GM12891 (cell line): ENCODE results near the gene ZGLP1.

Experiments used
- DNase-seq: peaks from one replicate; pipeline ENCODE4 v3.0.0; 2011; ENCODE audit warnings: low spot score; ENCODE audit not compliant: insufficient read length
- FAIRE-seq: peaks from 2 replicates; lab custom pipeline; 2011; peaks lifted over from hg19 to GRCh38; lab: Jason Lieb, UNC
- PAX5 ChIP-seq: IDR thresholded peaks from 2 replicates; pipeline ENCODE4 v1.6.1; 2011; ENCODE audit warnings: low read length, moderate library complexity, mild to moderate bottlenecking; ENCODE audit not compliant: insufficient read depth, severe bottlenecking
- POLR2A ChIP-seq: IDR thresholded peaks from 2 replicates; pipeline ENCODE4 v1.6.1; 2011; ENCODE audit warnings: low read depth, low read length, control low read depth
- POLR2AphosphoS5 ChIP-seq: IDR thresholded peaks from 2 replicates; pipeline ENCODE4 v1.6.1; 2011; ENCODE audit warnings: low read depth, low read length, control low read depth
- POU2F2 ChIP-seq: IDR thresholded peaks from 2 replicates; pipeline ENCODE4 v1.6.1; 2011; ENCODE audit warnings: low read depth, mild to moderate bottlenecking, control low read depth, low read length, moderate library complexity
- SPI1 ChIP-seq: IDR thresholded peaks from 2 replicates; pipeline ENCODE4 v1.6.1; 2011; ENCODE audit warnings: low read depth, low read length, control low read depth
- TAF1 ChIP-seq: IDR thresholded peaks from 2 replicates; pipeline ENCODE4 v1.6.1; 2011; ENCODE audit warnings: low read depth, low read length, control low read depth

The ZGLP1 gene

GRCh38 chr19:10335352-10335985 lies 25.9 kb upstream of the ZGLP1 start:
- no peak for DNase-seq
- TF ChIP-seq POLR2AphosphoS5 (no peak), SPI1 (no peak), PAX5 (no peak), TAF1 (no peak), POLR2A (no peak), POU2F2 (no peak)
- no peak for FAIRE-seq

- TF ChIP-seq POU2F2, result no peak
- TF ChIP-seq PAX5, result no peak
- TF ChIP-seq SPI1, result no peak
- TF ChIP-seq POLR2AphosphoS5, result no peak
- TF ChIP-seq TAF1, result no peak
- no peak for TF ChIP-seq POLR2A
- FAIRE-seq, result no peak
- no peak for DNase-seq
Observed at GRCh38 chr19:10334588-10335351, 25.2 kb upstream of the ZGLP1 start.

GRCh38 chr19:10333758-10334587 lies 24.4 kb upstream of the ZGLP1 start:
- TF ChIP-seq POLR2AphosphoS5 (no peak), POLR2A (no peak), TAF1 (no peak), PAX5 (no peak), SPI1 (no peak), POU2F2 (no peak)
- no peak for DNase-seq
- no peak for FAIRE-seq

GRCh38 chr19:10332965-10333757 lies 23.5 kb upstream of the ZGLP1 start, which contains the start of gene RAVER1:
TSS of gene RAVER1 (minus strand) at chr19:10333529. CDS start at chr19:10333507, 22 bp downstream.
- peak; percentile 100 for FAIRE-seq
- DNase-seq, result peak; percentile 100
- TF ChIP-seq TAF1 (peak; percentile 89), POLR2AphosphoS5 (peak; percentile 85), POU2F2 (0 out of 2 replicates have a peak, but pooled peaks have one; percentile 27), POLR2A (peak; percentile 84), PAX5 (no peak), SPI1 (no peak)

- FAIRE-seq, result no peak
- DNase-seq, result no peak
Observed at GRCh38 chr19:10332158-10332964, 22.7 kb upstream of the ZGLP1 start.

GRCh38 chr19:10329555-10329954 lies 19.9 kb upstream of the ZGLP1 start:
- no peak for DNase-seq
- no peak for FAIRE-seq
- TF ChIP-seq SPI1 (no peak), POLR2AphosphoS5 (no peak), PAX5 (no peak), TAF1 (no peak), POU2F2 (no peak), POLR2A (no peak)

More at GRCh38 chr19:10332158-10332964, 22.7 kb upstream of the ZGLP1 start:
- no peak for TF ChIP-seq SPI1
- no peak for TF ChIP-seq POU2F2
- TF ChIP-seq POLR2AphosphoS5, result no peak
- TF ChIP-seq PAX5, result no peak
- no peak for TF ChIP-seq TAF1
- TF ChIP-seq POLR2A, result no peak

- no peak for FAIRE-seq
- no peak for TF ChIP-seq PAX5
- TF ChIP-seq POU2F2, result no peak
- TF ChIP-seq POLR2A, result no peak
- no peak for TF ChIP-seq SPI1
- no peak for TF ChIP-seq POLR2AphosphoS5
- no peak for TF ChIP-seq TAF1
- DNase-seq, result no peak
Observed at GRCh38 chr19:10328558-10329429, 19.2 kb upstream of the ZGLP1 start.
